ENCODE measurements around the gene CSRP2.

The CSRP2 gene

DNA sequence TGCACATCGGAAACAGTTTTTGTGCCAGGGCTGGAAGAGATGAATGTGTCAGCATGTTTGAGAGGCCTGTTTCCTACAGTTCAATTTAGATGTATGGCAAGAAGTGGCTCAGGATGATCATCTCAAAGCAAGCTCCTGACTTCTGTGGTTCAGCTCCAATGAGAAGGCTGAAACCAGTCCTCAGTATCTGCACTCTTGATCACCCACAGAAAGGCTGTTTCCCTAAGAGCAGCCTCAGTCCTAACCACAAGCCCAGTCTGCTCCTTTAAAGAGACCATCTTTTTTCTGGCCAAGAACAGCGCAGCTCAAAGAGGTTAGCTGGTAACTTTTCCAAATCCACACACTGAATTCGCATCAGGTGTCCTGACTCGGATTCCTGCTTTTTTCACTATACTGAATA, 19.2 kb downstream of the CSRP2 start:
- DNase-seq: peak; percentile 90

DNA sequence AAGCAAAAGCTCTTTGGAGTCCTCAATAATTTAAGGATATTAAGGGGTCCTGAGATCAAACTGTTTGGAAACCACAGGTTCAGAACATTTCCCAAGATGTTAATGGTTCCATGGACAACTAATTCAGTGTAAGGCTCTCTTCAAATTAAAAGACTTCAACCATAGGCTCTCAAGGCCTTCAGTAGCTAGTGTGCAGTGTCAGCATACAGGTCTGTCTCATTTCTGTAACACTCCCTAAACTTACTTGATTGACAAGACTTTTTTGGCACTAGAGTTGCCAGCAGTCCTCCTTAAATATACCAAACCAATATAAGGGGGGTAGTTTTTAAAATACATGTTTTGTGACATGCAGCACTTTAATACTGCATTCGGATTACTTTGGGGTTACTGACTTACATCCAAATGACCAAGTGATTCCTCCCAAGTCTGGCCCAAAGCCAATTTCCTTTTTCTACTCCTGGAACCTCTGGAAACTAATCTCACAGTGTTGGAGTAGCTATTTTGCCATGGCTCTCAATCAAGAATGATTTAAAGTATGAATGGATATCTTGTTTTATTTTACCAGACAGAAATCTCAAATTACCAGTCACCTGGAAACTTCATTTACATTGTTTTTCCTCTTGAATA, 22.7 kb downstream of the CSRP2 start:
- DNase-seq: no peak

DNA sequence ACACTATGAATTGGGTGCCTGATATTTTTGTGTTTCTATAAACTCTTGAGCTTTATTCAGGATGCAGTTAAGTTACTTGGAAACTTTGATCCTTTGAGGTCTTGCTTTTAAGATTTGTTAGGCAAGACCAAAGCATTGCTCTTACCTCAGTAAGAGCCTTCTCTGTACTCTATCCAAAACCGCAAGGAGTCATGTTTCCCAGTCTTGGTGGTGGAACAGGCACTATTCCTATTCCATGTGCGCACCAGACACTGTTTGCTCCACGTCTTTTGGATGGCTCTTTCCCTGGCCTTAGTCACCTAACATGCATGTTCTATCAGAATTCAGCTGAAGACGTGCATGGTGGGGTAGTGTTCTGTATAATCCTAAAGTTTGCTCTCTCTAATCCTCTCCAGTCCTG, 23.5 kb downstream of the CSRP2 start:
- no peak for DNase-seq

DNA sequence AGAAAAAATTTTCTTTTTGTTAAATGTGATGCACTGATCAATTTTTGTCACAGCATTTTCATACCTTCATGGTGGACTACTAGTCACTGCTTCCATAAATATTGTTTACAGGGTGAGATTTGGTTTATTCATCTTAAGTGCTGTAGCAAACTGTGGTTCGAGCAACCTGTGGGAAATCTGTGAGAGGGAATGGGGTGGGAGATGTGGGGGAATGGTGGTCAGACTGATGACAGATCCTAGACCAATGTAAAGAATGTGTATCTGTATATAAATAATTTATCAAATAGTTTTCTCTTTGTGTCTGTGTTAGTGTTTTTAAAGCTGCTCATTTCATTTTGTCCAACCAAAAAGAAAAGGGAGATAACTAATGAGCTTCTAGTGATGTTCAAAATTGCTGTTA, 26.7 kb downstream of the CSRP2 start:
- no peak for DNase-seq

DNA sequence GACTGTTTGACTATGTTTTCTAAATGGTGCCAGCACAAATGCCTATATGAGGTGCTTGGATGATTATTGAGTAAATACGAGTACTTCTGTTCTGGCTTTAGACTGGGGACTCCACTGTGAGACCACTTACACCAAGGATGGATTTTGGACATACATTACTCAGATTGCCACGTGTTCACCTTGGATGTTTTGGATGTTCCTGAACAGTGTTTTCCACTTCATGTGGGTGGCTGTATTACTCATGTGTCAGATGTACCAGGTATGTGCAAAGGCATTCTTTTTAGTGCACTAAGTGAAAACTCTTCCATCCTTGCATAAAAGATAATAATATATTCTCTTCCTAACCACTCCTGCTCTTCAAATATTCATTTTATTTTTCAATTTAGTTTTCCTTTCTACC, 30.7 kb downstream of the CSRP2 start:
- DNase-seq: no peak

DNA sequence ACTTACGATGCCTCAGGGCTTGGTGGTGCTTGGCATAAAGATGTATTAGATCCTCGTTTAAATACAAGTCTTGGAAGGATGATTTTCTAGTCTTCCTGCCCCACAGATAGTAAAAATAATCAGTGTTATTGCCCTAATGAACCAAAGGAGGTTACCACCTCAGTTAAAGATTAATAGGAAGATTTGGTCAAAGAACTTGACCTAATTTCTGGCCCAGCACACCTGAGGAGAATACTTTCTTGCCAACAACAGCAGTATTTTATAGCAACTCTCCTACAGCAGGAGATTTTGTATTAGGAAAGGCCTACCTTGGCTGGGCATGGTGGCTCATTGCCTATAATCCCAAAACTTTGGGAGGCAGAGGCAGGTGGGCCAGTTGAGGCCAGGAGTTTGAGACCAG, 31.6 kb downstream of the CSRP2 start:
- no peak for DNase-seq

DNA sequence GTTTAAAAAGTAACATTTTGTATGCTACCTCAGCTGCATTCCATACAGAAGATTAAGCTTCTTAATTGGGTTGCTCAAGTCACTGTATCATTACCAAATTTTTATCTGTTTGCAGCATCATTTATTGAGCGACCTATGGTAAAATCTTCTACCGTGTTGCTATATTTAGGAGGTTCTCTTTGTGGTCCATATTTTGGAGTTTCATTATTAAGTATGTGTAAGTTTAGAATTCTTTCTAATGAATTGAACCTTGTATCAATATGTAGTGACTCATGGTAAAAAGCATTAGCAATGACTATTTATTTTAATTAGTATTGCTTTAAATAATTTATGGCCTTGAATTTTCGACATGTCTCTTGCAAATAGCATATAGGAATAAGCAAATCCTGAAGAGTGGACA, 42.2 kb downstream of the CSRP2 start:
- no peak for DNase-seq

DNA sequence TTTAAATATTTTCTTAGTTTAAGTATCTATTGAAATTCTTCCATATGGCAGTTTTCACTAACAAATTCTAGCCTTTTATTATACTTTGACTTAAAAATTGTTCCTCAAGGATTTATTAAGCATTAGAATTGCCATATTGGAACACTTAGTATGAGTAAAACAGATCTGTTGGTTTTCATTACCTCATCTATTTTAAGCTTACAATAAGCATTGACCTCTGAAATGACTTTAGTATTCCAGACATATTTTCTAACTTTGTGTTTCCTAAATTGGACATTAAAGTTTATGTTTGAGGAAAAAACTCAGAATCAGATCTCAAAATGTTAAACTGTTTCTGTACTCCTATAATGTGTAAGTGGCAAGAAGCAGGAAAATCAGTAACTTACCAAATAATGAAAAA, 48.4 kb downstream of the CSRP2 start:
- no peak for DNase-seq

DNA sequence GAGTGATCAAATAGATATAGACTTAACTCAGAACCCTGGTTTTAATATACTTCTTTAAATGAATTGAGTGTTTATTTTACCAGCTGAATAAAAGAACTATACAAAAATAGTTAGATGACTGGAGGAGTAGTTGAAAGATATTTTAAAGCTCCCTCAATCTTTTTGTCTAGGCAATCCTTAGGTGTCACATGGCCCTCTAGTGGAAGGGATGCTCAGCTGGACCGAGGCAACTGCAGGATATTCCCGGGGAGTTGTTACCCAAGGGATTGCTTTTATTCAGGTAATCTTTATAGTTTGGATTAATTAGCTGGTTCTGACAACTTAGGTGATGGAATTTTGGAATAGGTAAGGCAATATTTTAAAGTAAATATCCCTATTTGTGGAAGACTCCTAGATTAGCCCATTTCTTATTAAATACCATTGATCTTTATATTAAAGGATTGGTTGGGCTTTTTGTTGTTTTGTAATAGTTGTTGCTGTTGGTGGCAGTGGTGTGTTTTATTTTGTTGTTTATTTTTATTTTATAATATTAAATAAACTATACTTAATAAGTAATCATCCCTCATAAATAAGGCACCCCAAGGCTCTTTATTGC, 57.8 kb downstream of the CSRP2 start:
- DNase-seq: peak; percentile 52

DNA sequence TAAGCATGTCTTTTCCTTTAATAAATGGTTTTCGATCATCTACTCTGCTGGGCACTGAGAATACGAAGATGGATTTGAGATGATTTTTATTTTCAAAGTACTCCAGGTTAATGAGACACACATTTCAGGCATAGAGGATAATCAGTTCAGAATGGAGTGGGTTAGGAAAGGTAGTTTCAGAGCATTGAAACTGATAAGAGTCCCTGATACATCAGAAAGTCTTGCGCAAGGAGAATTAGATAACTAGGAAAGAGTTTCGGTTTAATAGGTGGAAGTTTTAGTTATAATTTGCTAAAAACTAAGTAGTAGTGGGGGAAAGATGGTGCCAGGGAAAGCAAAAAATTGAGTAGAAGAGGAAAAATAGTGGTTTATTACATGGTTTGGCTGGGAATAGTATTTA, 64.8 kb downstream of the CSRP2 start:
- DNase-seq: no peak

DNA sequence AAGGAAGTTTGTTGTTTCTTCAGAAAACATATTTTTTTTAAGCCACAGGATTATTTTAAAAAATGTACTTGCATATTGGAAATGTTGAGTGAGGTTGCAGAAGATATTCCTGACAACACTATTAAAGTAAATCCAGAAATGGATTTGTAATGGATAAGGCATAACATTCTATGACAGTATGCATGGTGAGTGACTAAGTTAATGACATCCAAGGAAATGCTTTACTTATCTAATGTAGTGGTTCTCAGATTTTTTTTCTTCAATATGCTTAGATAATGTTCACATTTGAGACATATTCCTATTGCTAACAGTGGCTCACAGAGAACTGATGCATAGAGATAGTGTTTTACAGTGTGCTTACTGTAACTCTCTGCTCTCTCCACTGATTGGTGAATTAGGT, 65.6 kb downstream of the CSRP2 start:
- no peak for DNase-seq

DNA sequence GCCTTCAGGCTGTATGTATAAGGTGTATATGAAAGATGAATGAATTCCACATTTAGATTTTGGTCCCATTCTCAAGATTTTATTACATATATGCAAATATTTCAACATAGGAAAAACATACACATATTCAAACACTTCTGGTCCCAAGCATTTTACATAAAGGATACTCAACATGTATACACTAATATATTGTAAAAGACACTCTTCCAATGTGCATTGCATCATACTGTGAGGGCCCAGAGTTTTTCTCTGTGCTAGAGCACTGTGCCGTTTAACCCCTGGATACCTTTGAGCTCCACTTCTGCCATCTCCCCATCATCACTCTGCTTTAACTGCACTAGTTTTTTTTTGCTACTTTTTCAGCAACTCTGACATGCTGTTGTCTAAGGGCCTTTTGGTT, 66.8 kb downstream of the CSRP2 start:
- DNase-seq: no peak

DNA sequence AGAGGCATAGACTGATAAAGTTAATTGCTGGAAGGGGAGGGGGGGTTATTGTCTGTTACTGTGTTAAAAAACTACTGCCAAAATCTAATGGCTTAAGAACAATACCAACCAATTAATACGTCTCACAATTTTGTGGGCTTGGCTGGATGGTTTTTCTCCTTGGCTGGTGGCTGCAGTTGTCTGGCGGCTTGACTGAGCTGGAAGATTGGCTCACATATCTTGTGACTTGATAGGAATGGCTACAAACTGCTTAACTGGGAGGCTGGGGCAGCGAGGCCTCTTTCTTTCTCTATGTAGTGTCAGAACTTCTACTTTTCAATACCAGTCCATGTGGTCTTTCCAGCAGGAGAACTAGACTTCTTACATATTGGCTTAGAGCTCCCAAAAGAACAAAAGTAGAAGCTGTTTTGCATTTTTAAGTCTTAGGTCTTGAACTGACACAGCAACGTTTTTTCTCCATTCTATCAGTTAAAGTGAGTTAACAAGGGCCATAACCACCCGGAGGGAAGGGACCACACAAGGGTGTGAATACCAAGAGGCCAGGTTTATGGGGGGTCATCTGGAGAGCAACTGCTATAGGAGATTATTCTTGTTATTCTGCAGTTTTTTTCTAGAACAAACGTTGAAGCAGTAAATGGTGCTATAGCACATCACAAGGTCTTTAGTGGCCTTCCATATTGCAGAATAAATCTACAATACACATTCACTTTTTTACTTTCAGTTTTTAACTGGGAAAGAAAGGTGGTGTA, 68.0 kb downstream of the CSRP2 start:
- DNase-seq: no peak
